AG04450 (cell line): ENCODE results near the gene ACACB. TPM values are rescaled to one million over a fixed set of nuclear protein-coding genes. Genes with fewer than 3 reads are reported as not detected.

Experiments used
- CTCF ChIA-PET: fragments of 300-600, 350-600 bp; formaldehyde crosslinking; extraction: SDS; loops from one replicate; lab custom pipeline; 2022; ENCODE audit warnings: antibody characterized with exemption, inconsistent platforms; lab: Charles Lee
- POLR2A ChIA-PET: fragments of 350-600 bp; formaldehyde crosslinking; extraction: SDS; loops from one replicate; lab custom pipeline; 2021; ENCODE audit warnings: antibody characterized with exemption, inconsistent platforms; lab: Yijun Ruan, JAX
- DNase-seq: peaks from one replicate; pipeline ENCODE4 v3.0.0-alpha.2; 2011; ENCODE audit warnings: low read depth, low spot score
- H3K27ac ChIP-seq: one replicate; pipeline ENCODE4 v1.5.1; 2012; ENCODE audit warnings: low read depth, low read length, control low read depth
- H3K27me3 ChIP-seq: one replicate; pipeline ENCODE4 v1.6.0; 2012; ENCODE audit warnings: low read length; ENCODE audit not compliant: control insufficient read depth, insufficient read depth
- H3K4me3 ChIP-seq: 2 replicates; pipeline ENCODE4 v1.5.1; 2011; ENCODE audit warnings: mild to moderate bottlenecking, low read depth, low read length, control low read depth
- H3K9me3 ChIP-seq: 2 replicates; pipeline ENCODE4 v1.5.1; 2012; ENCODE audit warnings: low read length; ENCODE audit not compliant: control insufficient read depth, insufficient read depth
- polyA plus RNA-seq: library from polyadenylated mRNA; depleted of rRNA; stranded (reverse); fragments of >200 nt; gene quantifications from 2 replicates; pipeline ENCODE4 v1.2.3, GENCODE V29; 2011
- TF ChIP-seq, protein P1 (sequence below): IDR thresholded peaks from 2 replicates; pipeline ENCODE4 v1.5.1; 2011; ENCODE audit warnings: low read depth, low read length, control low read depth, inconsistent platforms

Gene ACACB
- polyA plus RNA-seq, 1 experiment = 3.2 TPM

DNA sequence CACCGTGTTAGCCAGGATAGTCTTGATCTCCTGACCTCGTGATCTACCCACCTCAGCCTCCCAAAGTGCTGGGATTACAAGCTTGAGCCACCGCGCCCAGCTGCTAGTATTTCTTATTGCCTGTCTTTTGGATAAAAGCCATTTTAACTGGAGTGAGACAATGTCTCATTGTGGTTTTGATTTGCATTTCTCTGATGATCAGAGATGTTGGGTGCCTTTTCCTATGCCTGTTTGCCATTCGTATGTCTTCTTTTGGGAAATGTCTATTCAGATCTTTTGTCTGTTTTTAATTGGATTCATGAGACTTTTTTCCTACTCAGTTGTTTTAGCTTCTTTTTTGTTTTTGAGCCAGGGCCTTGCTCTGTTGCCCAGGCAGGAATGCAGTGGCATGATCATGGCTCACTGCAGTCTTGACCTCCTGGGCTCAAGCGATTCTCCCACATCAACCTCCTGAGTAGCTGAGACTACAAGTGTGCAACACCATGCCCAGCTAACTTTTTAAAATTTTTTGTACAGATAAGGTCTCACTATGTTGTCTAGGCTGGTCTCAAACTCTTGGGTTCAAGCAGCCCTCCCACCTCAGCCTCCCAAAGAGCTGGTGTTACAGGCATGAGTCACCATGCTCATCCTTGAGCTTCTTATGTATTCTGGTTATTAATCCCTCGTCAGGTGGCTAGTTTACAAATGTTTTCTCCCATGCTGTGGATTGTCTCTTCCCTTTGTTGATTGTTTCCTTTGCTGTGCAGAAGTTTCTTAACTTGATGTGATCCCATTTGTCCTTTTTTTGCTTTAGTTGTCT lies 65.9 kb downstream of the ACACB start:
- ChIA-PET POLR2A (interaction anchor here (0.7 kb wide), 1 partner anchor 62 kb away, joined by 4 read pairs; no protein-coding TSS in a partner anchor), CTCF (interaction anchor here (1.4 kb wide), 1 partner anchor 70 kb away, joined by 3 read pairs; no protein-coding TSS in a partner anchor)
- Histone ChIP-seq H3K27me3 (no peaks in the 10 kb centered on the region), H3K4me3 (no peak overlapping the region), H3K27ac (no peak overlapping the region), H3K9me3 (no peaks in the 10 kb centered on the region)
- TF ChIP-seq, protein P1, sequence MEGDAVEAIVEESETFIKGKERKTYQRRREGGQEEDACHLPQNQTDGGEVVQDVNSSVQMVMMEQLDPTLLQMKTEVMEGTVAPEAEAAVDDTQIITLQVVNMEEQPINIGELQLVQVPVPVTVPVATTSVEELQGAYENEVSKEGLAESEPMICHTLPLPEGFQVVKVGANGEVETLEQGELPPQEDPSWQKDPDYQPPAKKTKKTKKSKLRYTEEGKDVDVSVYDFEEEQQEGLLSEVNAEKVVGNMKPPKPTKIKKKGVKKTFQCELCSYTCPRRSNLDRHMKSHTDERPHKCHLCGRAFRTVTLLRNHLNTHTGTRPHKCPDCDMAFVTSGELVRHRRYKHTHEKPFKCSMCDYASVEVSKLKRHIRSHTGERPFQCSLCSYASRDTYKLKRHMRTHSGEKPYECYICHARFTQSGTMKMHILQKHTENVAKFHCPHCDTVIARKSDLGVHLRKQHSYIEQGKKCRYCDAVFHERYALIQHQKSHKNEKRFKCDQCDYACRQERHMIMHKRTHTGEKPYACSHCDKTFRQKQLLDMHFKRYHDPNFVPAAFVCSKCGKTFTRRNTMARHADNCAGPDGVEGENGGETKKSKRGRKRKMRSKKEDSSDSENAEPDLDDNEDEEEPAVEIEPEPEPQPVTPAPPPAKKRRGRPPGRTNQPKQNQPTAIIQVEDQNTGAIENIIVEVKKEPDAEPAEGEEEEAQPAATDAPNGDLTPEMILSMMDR = no peak
- DNase-seq = no peak

DNA sequence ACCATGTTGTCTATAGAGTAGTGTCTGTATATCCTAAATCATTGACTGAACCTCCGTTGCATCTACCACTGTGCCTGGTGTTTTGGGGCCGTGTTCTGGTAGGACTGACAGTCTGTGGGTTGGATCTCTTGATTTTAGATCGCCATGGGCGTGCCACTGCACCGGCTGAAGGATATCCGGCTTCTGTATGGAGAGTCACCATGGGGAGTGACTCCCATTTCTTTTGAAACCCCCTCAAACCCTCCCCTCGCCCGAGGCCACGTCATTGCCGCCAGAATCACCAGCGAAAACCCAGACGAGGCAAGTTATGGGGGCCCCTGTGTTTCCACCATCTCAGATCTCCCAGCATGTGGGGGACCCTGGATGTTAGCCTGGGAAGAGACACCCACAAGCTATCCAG lies 69.1 kb downstream of the ACACB start:
- no peak for DNase-seq
- Histone ChIP-seq H3K9me3 (no peaks in the 10 kb centered on the region; the same call in 1 of the 2 replicates), H3K4me3 (no peak overlapping the region), H3K27ac (no peak overlapping the region), H3K27me3 (no peaks in the 10 kb centered on the region)
- TF ChIP-seq, protein P1 = no peak
- CTCF ChIA-PET = no interaction called here
- POLR2A ChIA-PET = no interaction called here

GRCh38 chr12:109186993-109187653 lies 70.7 kb downstream of the ACACB start:
- no peak for DNase-seq
- H3K4me3 ChIP-seq = no peak overlapping the region
- no peak overlapping the region for H3K27ac ChIP-seq
- no peaks in the 10 kb centered on the region; the same call in 1 of the 2 replicates for H3K9me3 ChIP-seq
- POLR2A ChIA-PET = no interaction called here
- no peaks in the 10 kb centered on the region for H3K27me3 ChIP-seq
- TF ChIP-seq, protein P1 = no peak
- CTCF ChIA-PET = no interaction called here

GRCh38 chr12:109188108-109188712 lies 71.8 kb downstream of the ACACB start:
- DNase-seq = no peak
- Histone ChIP-seq H3K27ac (no peak overlapping the region), H3K27me3 (no peaks in the 10 kb centered on the region), H3K9me3 (no peaks in the 10 kb centered on the region; the same call in 1 of the 2 replicates), H3K4me3 (no peak overlapping the region)
- TF ChIP-seq, protein P1 = no peak
- CTCF ChIA-PET = no interaction called here
- POLR2A ChIA-PET = interaction anchor here (0.8 kb wide), 1 partner anchor 169 kb away, joined by 12 read pairs; no protein-coding TSS in a partner anchor

DNA sequence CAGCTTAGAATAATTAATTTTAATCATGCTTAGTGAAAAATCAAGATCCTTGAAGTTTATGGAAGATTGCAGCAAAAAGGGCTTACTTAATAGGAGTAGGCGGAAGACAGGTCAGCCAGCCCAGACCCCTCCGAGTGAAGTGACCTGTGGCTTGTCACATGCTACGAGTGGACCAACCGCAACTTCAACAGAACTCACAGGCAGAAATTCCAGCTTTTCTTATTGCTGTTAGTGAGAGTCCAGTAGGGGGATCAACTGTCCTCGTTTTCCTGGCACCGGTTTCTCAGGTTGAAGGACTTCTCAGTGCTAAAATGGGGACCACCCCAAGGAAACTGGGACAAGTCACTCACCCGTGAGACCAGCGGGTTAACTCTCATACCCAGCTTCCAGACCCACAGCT lies 72.9 kb downstream of the ACACB start:
- no peak overlapping the region for H3K4me3 ChIP-seq
- ChIA-PET POLR2A (no interaction called here), CTCF (no interaction called here)
- no peaks in the 10 kb centered on the region for H3K27me3 ChIP-seq
- no peak for DNase-seq
- no peaks in the 10 kb centered on the region; the same call in 1 of the 2 replicates for H3K9me3 ChIP-seq
- H3K27ac ChIP-seq = no peak overlapping the region
- TF ChIP-seq, protein P1 = no peak
